Hepatocyte (in vitro differentiated cells): ENCODE results near the gene MYL9.

Experiments used
- EZH2 ChIP-seq: fragments of 200-600 bp; sonication (generic); IDR thresholded peaks from 2 replicates; pipeline ENCODE4 v1.6.1; 2016; ENCODE audit warnings: antibody characterized with exemption, mild to moderate bottlenecking, borderline replicate concordance
- EZH2phosphoT487 ChIP-seq: fragments of 200-600 bp; sonication (generic); IDR thresholded peaks from one replicate; pipeline ENCODE4 v1.6.1; 2018; ENCODE audit warnings: antibody characterized with exemption, mild to moderate bottlenecking, low read depth, moderate library complexity; ENCODE audit not compliant: unreplicated experiment, severe bottlenecking
- TF ChIP-seq, protein P1 (sequence below): fragments of 200-600 bp; sonication (generic); IDR thresholded peaks from 2 replicates; pipeline ENCODE4 v1.5.1; 2016; ENCODE audit warnings: antibody characterized with exemption, mild to moderate bottlenecking; ENCODE audit not compliant: poor library complexity

DNA sequence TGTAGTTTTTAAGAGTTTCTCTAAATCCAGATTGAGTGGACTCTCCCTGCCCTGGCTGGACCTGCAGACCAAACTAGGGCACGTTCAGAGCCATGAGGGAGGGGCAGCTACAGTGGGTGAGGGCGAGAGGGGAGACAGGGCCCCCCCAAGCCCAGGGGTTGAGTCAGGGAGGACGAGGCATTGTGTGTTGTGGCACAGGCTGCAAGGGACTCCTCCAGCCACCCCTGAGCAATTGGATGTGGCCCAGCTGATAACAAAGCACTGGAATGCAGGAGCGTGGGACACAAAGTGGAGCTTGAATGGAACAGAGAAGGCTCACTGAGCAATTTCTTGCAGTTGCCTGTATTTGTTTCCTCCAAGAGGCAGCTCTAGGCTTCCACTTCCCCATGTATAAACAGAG is 43.5 kb upstream of the MYL9 start:
- TF ChIP-seq, protein P1, sequence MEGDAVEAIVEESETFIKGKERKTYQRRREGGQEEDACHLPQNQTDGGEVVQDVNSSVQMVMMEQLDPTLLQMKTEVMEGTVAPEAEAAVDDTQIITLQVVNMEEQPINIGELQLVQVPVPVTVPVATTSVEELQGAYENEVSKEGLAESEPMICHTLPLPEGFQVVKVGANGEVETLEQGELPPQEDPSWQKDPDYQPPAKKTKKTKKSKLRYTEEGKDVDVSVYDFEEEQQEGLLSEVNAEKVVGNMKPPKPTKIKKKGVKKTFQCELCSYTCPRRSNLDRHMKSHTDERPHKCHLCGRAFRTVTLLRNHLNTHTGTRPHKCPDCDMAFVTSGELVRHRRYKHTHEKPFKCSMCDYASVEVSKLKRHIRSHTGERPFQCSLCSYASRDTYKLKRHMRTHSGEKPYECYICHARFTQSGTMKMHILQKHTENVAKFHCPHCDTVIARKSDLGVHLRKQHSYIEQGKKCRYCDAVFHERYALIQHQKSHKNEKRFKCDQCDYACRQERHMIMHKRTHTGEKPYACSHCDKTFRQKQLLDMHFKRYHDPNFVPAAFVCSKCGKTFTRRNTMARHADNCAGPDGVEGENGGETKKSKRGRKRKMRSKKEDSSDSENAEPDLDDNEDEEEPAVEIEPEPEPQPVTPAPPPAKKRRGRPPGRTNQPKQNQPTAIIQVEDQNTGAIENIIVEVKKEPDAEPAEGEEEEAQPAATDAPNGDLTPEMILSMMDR, result no peak
- TF ChIP-seq EZH2phosphoT487, result no peak
- no peak for TF ChIP-seq EZH2
